K562 (cell line): ENCODE data around the gene PIBF1. TPM values are rescaled to one million over a fixed set of nuclear protein-coding genes. Genes with fewer than 3 reads are reported as not detected.

Experiments
- ATAC-seq: fragments of 200-7000 bp; cut with Tn5 transposase; 3 replicates; pipeline ENCODE4 v1.9.1; 2020; ENCODE audit warnings: moderate library complexity
- BruUV-seq: library from RNA; stranded (reverse); fragments of 400-500 nt; replicated peaks from 2 replicates; lab custom pipeline; 2021; lab: Mats Ljungman, UMichigan
- CTCF ChIA-PET: fragments of 300-600 bp; formaldehyde crosslinking; extraction: SDS; loops from one replicate; lab custom pipeline; 2021; ENCODE audit warnings: low intra/inter-chr PET ratio; lab: Yijun Ruan, JAX
- POLR2A ChIA-PET: fragments of 300-600, 350-650 bp; sonication (Branson Sonifier 250); formaldehyde crosslinking; extraction: SDS; loops from one replicate; lab custom pipeline; 2021; ENCODE audit warnings: antibody characterized with exemption, inconsistent platforms; lab: Yijun Ruan, JAX
- DNase-seq, 4 experiments: peaks; one replicate each; pipeline versions ENCODE4 v3.0.0 to v3.0.0-alpha.2; 2011 to 2018; ENCODE audit warnings: low spot score in 3 of 4, mixed read lengths in 3 of 4; ENCODE audit errors: extremely low read depth in 1 of 4
- FAIRE-seq: peaks from 2 replicates; lab custom pipeline; 2011; peaks lifted over from hg19 to GRCh38; lab: Jason Lieb, UNC
- H2AFZ ChIP-seq: 2 replicates; pipeline ENCODE4 v1.6.0; 2011; ENCODE audit warnings: low read depth, low read length, control low read depth, inconsistent platforms
- H3K27ac ChIP-seq: fragments of 200-600 bp; 3 replicates; pipeline ENCODE4 v1.8.0; 2011; ENCODE audit warnings: low read depth, mild to moderate bottlenecking, control low read depth, inconsistent platforms, low read length, moderate library complexity, mixed read lengths; ENCODE audit errors: extremely low read depth
- H3K27me3 ChIP-seq, 2 experiments: fragments of 300-600 bp in 1 of 2; 2 replicates in 1 of 2; 3 replicates in 1 of 2; pipeline versions ENCODE4 v1.6.0 to v1.8.0; 2011; ENCODE audit warnings: inconsistent platforms in 2 of 2, low read length in 2 of 2, mild to moderate bottlenecking in 1 of 2, mixed read lengths in 1 of 2, moderate library complexity in 1 of 2; ENCODE audit not compliant: control insufficient read depth in 2 of 2, insufficient read depth in 2 of 2
- H3K36me3 ChIP-seq: fragments of 300-600 bp; 3 replicates; pipeline ENCODE4 v1.8.0; 2011; ENCODE audit warnings: mild to moderate bottlenecking, low read length, inconsistent platforms; ENCODE audit not compliant: control insufficient read depth, insufficient read depth
- H3K4me1 ChIP-seq, 2 experiments: fragments of 200-600 bp in 1 of 2; replicated peaks in 1 of 2; 2 replicates in 1 of 2; 3 replicates in 1 of 2; pipeline versions ENCODE4 v1.5.1 to v1.8.0; 2011; ENCODE audit warnings: inconsistent platforms in 2 of 2, low read length in 2 of 2, mild to moderate bottlenecking in 1 of 2, mixed read lengths in 1 of 2, moderate library complexity in 1 of 2; ENCODE audit not compliant: control insufficient read depth in 2 of 2, insufficient read depth in 2 of 2
- H3K4me2 ChIP-seq: 2 replicates; pipeline ENCODE4 v1.6.1; 2011; ENCODE audit warnings: low read length, control low read depth, inconsistent platforms, mixed read lengths; ENCODE audit not compliant: insufficient read depth
- H3K4me3 ChIP-seq: fragments of 200-600 bp; sonication (generic), shearing (Covaris generic); 2 replicates; pipeline ENCODE4 v1.5.1; 2016; ENCODE audit warnings: control low read depth, inconsistent platforms
- H3K79me2 ChIP-seq: fragments of 200-600 bp; 3 replicates; pipeline ENCODE4 v1.8.0; 2011; ENCODE audit warnings: low read length, inconsistent platforms; ENCODE audit not compliant: control insufficient read depth, insufficient read depth
- H3K9ac ChIP-seq, 2 experiments: 2 replicates each; pipeline versions ENCODE4 v1.6.0 to v1.6.1; 2011; ENCODE audit warnings: low read depth in 2 of 2, low read length in 2 of 2, control low read depth in 1 of 2, inconsistent platforms in 1 of 2, mild to moderate bottlenecking in 1 of 2, mixed read lengths in 1 of 2; ENCODE audit not compliant: insufficient read depth in 1 of 2
- H3K9me1 ChIP-seq: one replicate; pipeline ENCODE4 v1.6.0; 2011; ENCODE audit warnings: inconsistent platforms, mild to moderate bottlenecking, low read length, moderate library complexity; ENCODE audit not compliant: control insufficient read depth, insufficient read depth
- H3K9me3 ChIP-seq: replicated peaks from 2 replicates; pipeline ENCODE4 v1.5.1; 2011; ENCODE audit warnings: low read depth, low read length, inconsistent platforms; ENCODE audit not compliant: control insufficient read depth, insufficient read depth
- H4K20me1 ChIP-seq: replicated peaks from 2 replicates; pipeline ENCODE4 v1.6.1; 2011; ENCODE audit warnings: low read length, inconsistent platforms, mixed read lengths; ENCODE audit not compliant: control insufficient read depth, insufficient read depth
- CREBBP ChIP-seq: IDR thresholded peaks from one replicate; pipeline ENCODE4 v1.6.1; 2012; ENCODE audit warnings: low read depth, mild to moderate bottlenecking, control low read depth, inconsistent platforms, low read length
- MBD1 ChIP-seq: fragments of 250-450 bp; sonication (Bioruptor Pico); IDR thresholded peaks from 2 replicates; pipeline ENCODE4 v1.8.0; 2022; ENCODE audit warnings: inconsistent platforms
- SETDB1 ChIP-seq: IDR thresholded peaks from one replicate; pipeline ENCODE4 v1.6.1; 2012; ENCODE audit warnings: low read length, control low read depth, inconsistent platforms
- ZBTB49 ChIP-seq: sonication (generic); formaldehyde crosslinking; IDR thresholded peaks from 2 replicates; pipeline ENCODE4 v1.8.0; 2022; ENCODE audit warnings: missing genetic modification reagents, mild to moderate bottlenecking, borderline replicate concordance
- ZKSCAN8 ChIP-seq: fragments of 200-800 bp; sonication (Bioruptor generic); IDR thresholded peaks from 2 replicates; pipeline ENCODE4 v1.6.1; 2016; ENCODE audit warnings: missing genetic modification characterization, missing compliant biosample characterization
- ZNF280B ChIP-seq: fragments of 250-450 bp; sonication (Bioruptor Pico); IDR thresholded peaks from 2 replicates; pipeline ENCODE4 v1.5.1; 2021; ENCODE audit warnings: mild to moderate bottlenecking
- WGBS: fragments of 100-300 bp; shearing (Covaris generic); methylation state at CpG from one replicate; pipeline ENCODE4 v1.1.6; 2016; ENCODE audit warnings: low coverage, mixed read lengths; ENCODE audit not compliant: insufficient coverage; ENCODE audit errors: missing lambda C conversion rate; 5-methylcytosine and 5-hydroxymethylcytosine counted together
- in situ Hi-C: fragments of 300-500 bp; cut with MboI; formaldehyde crosslinking; loops from 4 replicates; pipeline ENCODE4 v1.15.0; 2018; ENCODE audit warnings: inconsistent platforms, mixed read lengths
- intact Hi-C: fragments of 100-400 bp; cut with micrococcal nuclease; formaldehyde crosslinking; loops from 2 replicates; pipeline ENCODE4 v1.14.2; 2022
- polyA plus RNA-seq, 8 experiments: library from polyadenylated mRNA; depleted of rRNA in 4 of 8; stranded (reverse) in 5 of 8; unstranded in 3 of 8; fragments of >200 nt; fragmentation: Nextera tagmentation in 2 of 8; fragmentation: Illumina TruSeq in 1 of 8; extraction: Ambion mirVana in 2 of 8; extraction: Trizol in 1 of 8; gene quantifications; 2 replicates each; pipeline versions ENCODE4 v1.2.1 to v1.2.3, GENCODE V29; 2011 to 2014; ENCODE audit warnings: inconsistent platforms in 1 of 8, missing spikeins in 1 of 8
- total RNA-seq, 7 experiments: library from RNA; depleted of rRNA in 6 of 7; stranded (reverse); fragments of >200 nt in 6 of 7; fragmentation: Illumina TruSeq in 2 of 7; extraction: Trizol in 2 of 7; gene quantifications; 2 replicates each; pipeline versions ENCODE4 v1.2.1 to v1.2.3, GENCODE V29; 2011 to 2021; ENCODE audit warnings: low replicate concordance in 1 of 7

Gene PIBF1
- total and polyA plus RNA-seq, 9 of the 15 experiments (the other 6 are each of a cell fraction or from before 2014, with no cell fraction given) = 9.1 to 28.8 (median 14.7) TPM

GRCh38 chr13:72852207-72852606 is 70.3 kb downstream of the PIBF1 start:
- H3K4me1 ChIP-seq = peaks cover 0 to 3% of the 10 kb centered on the region in 2 experiments; a peak in 2 of 5 replicates
- H3K27ac ChIP-seq = no peak overlapping the region
- H3K27me3 ChIP-seq = no peaks in the 10 kb centered on the region
- H3K9ac ChIP-seq = no peak overlapping the region
- no TSS peak for BruUV-seq
- no peak overlapping the region for H3K4me3 ChIP-seq
- no peaks in the 10 kb centered on the region for H3K9me1 ChIP-seq
- no peak overlapping the region for H3K4me2 ChIP-seq
- no peak overlapping the region for H2AFZ ChIP-seq
- WGBS = 96% methylated on average over 7 of the region's 12 CpGs
- no peaks in the 10 kb centered on the region for H3K79me2 ChIP-seq
- ChIA-PET POLR2A (no interaction called here), CTCF (no interaction called here)
- intact Hi-C loops (no loop called here), in situ Hi-C loops (no loop called here)
- peaks cover 26% of the 10 kb centered on the region; the same call in 2 of the 3 replicates for H3K36me3 ChIP-seq
- ATAC-seq = no peak
- TF ChIP-seq MBD1 = no peak
- TF ChIP-seq ZNF280B (CRISPR knock-in tag) = no peak
- TF ChIP-seq CREBBP = no peak
- TF ChIP-seq ZBTB49 (CRISPR knock-in tag) = no peak
- TF ChIP-seq SETDB1 = no peak
- TF ChIP-seq ZKSCAN8 = no peak
- no peaks in the 10 kb centered on the region for H4K20me1 ChIP-seq
- H3K9me3 ChIP-seq = no peaks in the 10 kb centered on the region
- no peak for DNase-seq
- no peak for FAIRE-seq
